GM12892 (cell line): ENCODE measurements around the gene PNMA8C.

Experiments used
- POLR2A ChIP-seq: IDR thresholded peaks from 2 replicates; pipeline ENCODE4 v1.6.1; 2011; ENCODE audit warnings: low read depth, low read length, control low read depth
- POLR2AphosphoS5 ChIP-seq: IDR thresholded peaks from 2 replicates; pipeline ENCODE4 v1.6.1; 2011; ENCODE audit warnings: low read depth, low read length, control low read depth
- TAF1 ChIP-seq: IDR thresholded peaks from 2 replicates; pipeline ENCODE4 v1.6.1; 2011; ENCODE audit warnings: low read depth, mild to moderate bottlenecking, control low read depth, low read length, borderline replicate concordance

GRCh38 chr19:46475986-46476385 is 47.2 kb upstream of the PNMA8C start:
- TF ChIP-seq POLR2A (no peak), POLR2AphosphoS5 (no peak), TAF1 (no peak)
